Endothelial cell of umbilical vein (primary cell): ENCODE results near the gene POU6F2. TPM values are rescaled to one million over a fixed set of nuclear protein-coding genes. Genes with fewer than 3 reads are reported as not detected.
"Not testable (repeated sequence)": the region's sequence is repeated elsewhere in the genome, so short reads cannot be mapped to it uniquely, and the experiment has no call there.

ENCODE experiments used
- BruUV-seq: library from RNA; stranded (reverse); fragments of 400-500 nt; replicated peaks from 2 replicates; lab custom pipeline; 2021; lab: Mats Ljungman, UMichigan
- CTCF ChIA-PET: fragments of 300-600, 350-600 bp; sonication (Branson Sonifier 250); formaldehyde crosslinking; loops from one replicate; lab custom pipeline; 2021; ENCODE audit warnings: antibody characterized with exemption, inconsistent platforms; lab: Charles Lee
- POLR2A ChIA-PET: fragments of 300-600, 350-600 bp; sonication (Branson Sonifier 250); formaldehyde crosslinking; loops from one replicate; lab custom pipeline; 2021; ENCODE audit warnings: antibody characterized with exemption, inconsistent platforms; lab: Charles Lee
- DNase-seq: peaks from one replicate; pipeline ENCODE4 v3.0.0-alpha.2; 2011; ENCODE audit warnings: low read depth, low spot score
- FAIRE-seq: peaks from 2 replicates; lab custom pipeline; 2011; peaks lifted over from hg19 to GRCh38; lab: Jason Lieb, UNC
- H2AFZ ChIP-seq: 2 replicates; pipeline ENCODE4 v1.6.0; 2012; ENCODE audit warnings: low read depth, low read length, control low read depth, inconsistent platforms
- H3K27ac ChIP-seq: 2 replicates; pipeline ENCODE4 v1.5.1; 2011; ENCODE audit warnings: low read depth, mild to moderate bottlenecking, control low read depth, low read length, moderate library complexity; ENCODE audit not compliant: insufficient read depth
- H3K27me3 ChIP-seq, 2 experiments: 2 replicates each; pipeline versions ENCODE4 v1.6.0 to v1.6.1; 2011; ENCODE audit warnings: low read length in 2 of 2, mixed read lengths in 1 of 2; ENCODE audit not compliant: control insufficient read depth in 2 of 2, insufficient read depth in 2 of 2
- H3K36me3 ChIP-seq, 2 experiments: 2 replicates in 1 of 2; 3 replicates in 1 of 2; pipeline ENCODE4 v1.5.1; 2011; ENCODE audit warnings: low read length in 2 of 2, mild to moderate bottlenecking in 1 of 2, moderate library complexity in 1 of 2; ENCODE audit not compliant: control insufficient read depth in 2 of 2, insufficient read depth in 2 of 2; ENCODE audit errors: extremely low read depth in 1 of 2
- H3K4me1 ChIP-seq: 3 replicates; pipeline ENCODE4 v1.5.1; 2011; ENCODE audit warnings: mild to moderate bottlenecking, low read length; ENCODE audit not compliant: control insufficient read depth, insufficient read depth; ENCODE audit errors: extremely low read depth
- H3K4me2 ChIP-seq: 2 replicates; pipeline ENCODE4 v1.6.1; 2011; ENCODE audit warnings: low read length, control low read depth, mixed read lengths; ENCODE audit not compliant: insufficient read depth
- H3K4me3 ChIP-seq, 3 experiments: fragments of 200-600 bp in 1 of 3; sonication (generic), shearing (Covaris generic) in 1 of 3; replicated peaks in 1 of 3; 2 replicates each; pipeline ENCODE4 v1.5.1; 2011 to 2016; ENCODE audit warnings: control low read depth in 3 of 3, low read length in 3 of 3, mild to moderate bottlenecking in 2 of 3, inconsistent platforms in 1 of 3, low read depth in 1 of 3, moderate library complexity in 1 of 3; ENCODE audit not compliant: insufficient read depth in 1 of 3
- H3K79me2 ChIP-seq: 2 replicates; pipeline ENCODE4 v1.6.0; 2012; ENCODE audit warnings: low read length, inconsistent platforms; ENCODE audit not compliant: control insufficient read depth, insufficient read depth
- H3K9ac ChIP-seq: replicated peaks from 2 replicates; pipeline ENCODE3; 2011; ENCODE audit warnings: low read length, control low read depth; ENCODE audit not compliant: insufficient read depth; ENCODE audit errors: extremely low read depth
- H3K9me1 ChIP-seq: replicated peaks from 3 replicates; pipeline ENCODE4 v1.6.0; 2011; ENCODE audit warnings: mild to moderate bottlenecking, low read length; ENCODE audit not compliant: control insufficient read depth, insufficient read depth; ENCODE audit errors: extremely low read depth
- H3K9me3 ChIP-seq: replicated peaks from 2 replicates; pipeline ENCODE4 v1.5.1; 2012; ENCODE audit warnings: low read length, inconsistent platforms; ENCODE audit not compliant: control insufficient read depth, insufficient read depth
- H4K20me1 ChIP-seq: replicated peaks from 2 replicates; pipeline ENCODE3; 2011; ENCODE audit warnings: mild to moderate bottlenecking, low read length; ENCODE audit not compliant: control insufficient read depth, insufficient read depth; ENCODE audit errors: extremely low read depth
- EZH2 ChIP-seq: IDR thresholded peaks from 2 replicates; pipeline ENCODE4 v1.6.1; 2012; ENCODE audit warnings: borderline replicate concordance, low read depth, mild to moderate bottlenecking, moderate library complexity, low read length, inconsistent platforms; ENCODE audit not compliant: severe bottlenecking
- FOS ChIP-seq: IDR thresholded peaks from 2 replicates; pipeline ENCODE4 v1.6.1; 2011; ENCODE audit warnings: mild to moderate bottlenecking, low read length, moderate library complexity, borderline replicate concordance; ENCODE audit not compliant: insufficient read depth
- dilution Hi-C: fragments of 300-500 bp; cut with MboI; formaldehyde crosslinking; loops from one replicate; pipeline ENCODE4 v1.15.0; 2019; ENCODE audit warnings: low sequenced_read_pairs; ENCODE audit not compliant: extremely low pct_ligation_motif_present
- intact Hi-C: fragments of 100-400 bp; cut with micrococcal nuclease; formaldehyde crosslinking; loops from one replicate; pipeline ENCODE4 v1.10.0; 2022
- polyA plus RNA-seq, 4 experiments: library from polyadenylated mRNA; depleted of rRNA in 3 of 4; stranded (reverse) in 3 of 4; unstranded in 1 of 4; fragments of >200 nt; gene quantifications; 2 replicates each; pipeline versions ENCODE4 v1.2.1 to v1.2.3, GENCODE V29; 2011 to 2012; ENCODE audit warnings: missing spikeins in 1 of 4
- total RNA-seq: library from RNA; stranded (reverse); gene quantifications from 2 replicates; pipeline ENCODE4 v1.2.3, GENCODE V29; 2021
- TF ChIP-seq, protein P1 (sequence below): IDR thresholded peaks from 2 replicates; pipeline ENCODE4 v1.6.1; 2011; ENCODE audit not compliant: insufficient read depth, insufficient read length
- TF ChIP-seq, protein P2 (sequence below), 2 donors: IDR thresholded peaks; 1 replicate in 1 of 2; 2 replicates in 1 of 2; pipeline ENCODE4 v1.5.1; 2011; ENCODE audit warnings: low read length in 2 of 2, mild to moderate bottlenecking in 2 of 2, moderate library complexity in 2 of 2, control low read depth in 1 of 2, inconsistent platforms in 1 of 2, low read depth in 1 of 2; ENCODE audit not compliant: insufficient read depth in 1 of 2; ENCODE audit errors: extremely low read depth in 1 of 2

POU6F2 gene
- total and polyA plus RNA-seq, 2 donors (not counting 3 experiments of a cell fraction or from before 2014, with no cell fraction given): 0.29 TPM; not detected in 1

DNA sequence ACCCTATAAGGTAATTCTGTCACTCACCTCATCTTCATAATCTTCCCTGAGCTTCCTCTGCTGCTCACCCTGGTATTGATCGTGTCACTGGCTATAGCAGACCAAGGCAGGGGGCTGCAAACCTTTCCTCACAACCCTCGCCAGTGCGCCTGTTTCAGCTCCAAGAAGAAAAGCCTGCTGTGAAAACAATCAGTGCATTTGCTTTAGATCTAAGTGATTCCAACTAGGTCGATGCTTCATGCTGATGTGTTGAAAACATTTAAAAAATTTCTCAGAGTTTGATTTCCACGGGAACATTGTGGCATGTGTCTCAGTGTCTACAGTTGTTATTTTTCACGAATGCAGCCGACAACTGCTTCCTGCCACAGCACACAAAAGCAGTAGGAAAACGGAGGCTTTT is 27.3 kb downstream of the POU6F2 start:
- Histone ChIP-seq H3K4me2 (no peak overlapping the region), H3K9me3 (no peaks in the 10 kb centered on the region), H2AFZ (no peak overlapping the region), H3K4me3 (no peak overlapping the region), H3K27ac (no peak overlapping the region), H3K4me1 (no peaks in the 10 kb centered on the region), H3K36me3 (no peaks in the 10 kb centered on the region), H3K79me2 (no peaks in the 10 kb centered on the region), H3K27me3 (no peaks in the 10 kb centered on the region), H4K20me1 (no peaks in the 10 kb centered on the region), H3K9me1 (no peaks in the 10 kb centered on the region), H3K9ac (no peak overlapping the region)
- FAIRE-seq: no peak
- intact Hi-C loops: no loop called here
- ChIA-PET CTCF (interaction anchor here (1.0 kb wide), 1 partner anchor 9 kb away, joined by 3 read pairs; no protein-coding TSS in a partner anchor), POLR2A (no interaction called here)
- dilution Hi-C loops: no loop called here
- no TSS peak for BruUV-seq
- TF ChIP-seq FOS (no peak), EZH2 (no peak)
- TF ChIP-seq, protein P1, sequence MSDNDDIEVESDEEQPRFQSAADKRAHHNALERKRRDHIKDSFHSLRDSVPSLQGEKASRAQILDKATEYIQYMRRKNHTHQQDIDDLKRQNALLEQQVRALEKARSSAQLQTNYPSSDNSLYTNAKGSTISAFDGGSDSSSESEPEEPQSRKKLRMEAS: no peak
- no peak for DNase-seq

DNA sequence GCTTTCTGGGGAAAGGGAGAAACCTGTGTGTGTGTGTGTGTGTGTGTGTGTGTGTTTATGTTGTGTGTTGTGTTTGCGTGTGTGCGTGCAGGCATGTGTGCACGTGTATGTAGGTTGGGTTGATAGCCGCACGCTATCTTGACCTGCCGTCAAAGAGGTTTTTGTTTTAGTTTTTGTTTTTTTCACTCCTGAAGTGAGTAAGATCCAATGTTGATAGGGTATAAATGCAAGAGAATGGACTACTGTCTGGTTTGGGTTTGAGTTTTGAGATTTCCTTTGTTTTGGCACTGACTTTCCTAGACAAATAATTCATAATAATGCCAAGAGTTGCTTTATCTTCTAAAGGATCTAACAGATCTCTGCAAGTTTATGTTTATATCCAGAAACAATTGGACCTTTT is 27.8 kb downstream of the POU6F2 start:
- Histone ChIP-seq H3K79me2 (no peaks in the 10 kb centered on the region), H3K4me1 (no peaks in the 10 kb centered on the region), H2AFZ (no peak overlapping the region), H3K9ac (no peak overlapping the region), H3K27ac (no peak overlapping the region), H3K9me3 (no peaks in the 10 kb centered on the region), H3K4me3 (no peak overlapping the region), H3K9me1 (no peaks in the 10 kb centered on the region), H3K36me3 (no peaks in the 10 kb centered on the region), H3K4me2 (no peak overlapping the region), H3K27me3 (no peaks in the 10 kb centered on the region), H4K20me1 (no peaks in the 10 kb centered on the region)
- dilution Hi-C loops: no loop called here
- no TSS peak for BruUV-seq
- intact Hi-C loops: no loop called here
- TF ChIP-seq FOS: no peak
- TF ChIP-seq, protein P2, sequence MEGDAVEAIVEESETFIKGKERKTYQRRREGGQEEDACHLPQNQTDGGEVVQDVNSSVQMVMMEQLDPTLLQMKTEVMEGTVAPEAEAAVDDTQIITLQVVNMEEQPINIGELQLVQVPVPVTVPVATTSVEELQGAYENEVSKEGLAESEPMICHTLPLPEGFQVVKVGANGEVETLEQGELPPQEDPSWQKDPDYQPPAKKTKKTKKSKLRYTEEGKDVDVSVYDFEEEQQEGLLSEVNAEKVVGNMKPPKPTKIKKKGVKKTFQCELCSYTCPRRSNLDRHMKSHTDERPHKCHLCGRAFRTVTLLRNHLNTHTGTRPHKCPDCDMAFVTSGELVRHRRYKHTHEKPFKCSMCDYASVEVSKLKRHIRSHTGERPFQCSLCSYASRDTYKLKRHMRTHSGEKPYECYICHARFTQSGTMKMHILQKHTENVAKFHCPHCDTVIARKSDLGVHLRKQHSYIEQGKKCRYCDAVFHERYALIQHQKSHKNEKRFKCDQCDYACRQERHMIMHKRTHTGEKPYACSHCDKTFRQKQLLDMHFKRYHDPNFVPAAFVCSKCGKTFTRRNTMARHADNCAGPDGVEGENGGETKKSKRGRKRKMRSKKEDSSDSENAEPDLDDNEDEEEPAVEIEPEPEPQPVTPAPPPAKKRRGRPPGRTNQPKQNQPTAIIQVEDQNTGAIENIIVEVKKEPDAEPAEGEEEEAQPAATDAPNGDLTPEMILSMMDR (IDR thresholded peaks at IDR 0.05; ENCODE audit: extremely low read depth in 1 of 2, insufficient read depth in 1 of 2, low read depth in 1 of 2, low read length in 2 of 2): no peak
- CTCF ChIA-PET: no interaction called here
- POLR2A ChIA-PET: no interaction called here
- FAIRE-seq: no peak
- no peak for DNase-seq

DNA sequence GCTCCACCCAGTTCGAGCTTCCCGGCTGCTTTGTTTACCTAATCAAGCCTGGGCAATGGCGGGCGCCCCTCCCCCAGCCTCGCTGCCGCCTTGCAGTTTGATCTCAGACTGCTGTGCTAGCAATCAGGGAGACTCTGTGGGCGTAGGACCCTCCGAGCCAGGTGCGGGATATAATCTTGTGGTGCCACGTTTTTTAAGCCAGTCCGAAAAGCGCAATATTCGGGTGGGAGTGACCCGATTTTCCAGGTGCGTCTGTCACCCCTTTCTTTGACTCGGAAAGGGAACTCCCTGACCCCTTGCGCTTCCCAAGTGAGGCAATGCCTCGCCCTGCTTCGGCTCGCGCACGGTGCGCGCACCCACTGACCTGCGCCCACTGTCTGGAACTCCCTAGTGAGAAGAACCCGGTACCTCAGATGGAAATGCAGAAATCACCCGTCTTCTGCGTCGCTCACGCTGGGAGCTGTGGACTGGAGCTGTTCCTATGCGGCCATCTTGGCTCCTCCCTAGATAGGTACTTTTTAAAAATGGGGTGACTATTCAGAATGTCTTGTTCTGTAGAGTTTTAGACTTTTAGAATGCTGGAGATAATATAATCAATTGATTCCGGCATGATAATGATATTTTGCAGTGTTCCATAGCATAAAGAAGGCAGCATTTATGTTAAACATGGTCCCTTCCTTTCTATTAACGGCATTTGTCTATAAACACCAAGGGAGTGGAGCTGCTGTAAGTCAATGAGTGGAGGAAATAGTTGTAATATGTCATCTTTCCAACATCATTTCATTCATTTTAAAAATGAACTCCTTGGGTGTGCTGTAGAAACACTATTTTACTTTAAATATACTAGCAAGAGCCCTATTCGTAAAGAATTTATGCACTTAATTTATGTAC is 35.6 kb downstream of the POU6F2 start:
- H3K9me3 ChIP-seq, H3K27me3 ChIP-seq, DNase-seq, FAIRE-seq, H3K4me3 ChIP-seq, dilution Hi-C loops, H3K36me3 ChIP-seq, H3K79me2 ChIP-seq, H3K27ac ChIP-seq, intact Hi-C loops, H3K4me1 ChIP-seq, H3K9me1 ChIP-seq, H3K4me2 ChIP-seq, H4K20me1 ChIP-seq, H2AFZ ChIP-seq, BruUV-seq, H3K9ac ChIP-seq, POLR2A ChIA-PET: not testable (repeated sequence)
- CTCF ChIA-PET: interaction anchor here (1.3 kb wide), 1 partner anchor 9 kb away, joined by 3 read pairs; no protein-coding TSS in a partner anchor
